SK-N-MC (cell line): ENCODE measurements around the gene LARGE1.

ENCODE experiments used
- EZH2 ChIP-seq: fragments of 200-600 bp; sonication (generic); IDR thresholded peaks from one replicate; pipeline ENCODE4 v1.6.1; 2017; ENCODE audit warnings: antibody characterized with exemption
- POLR2AphosphoS5 ChIP-seq: IDR thresholded peaks from 2 replicates; pipeline ENCODE4 v1.6.1; 2012; ENCODE audit warnings: mild to moderate bottlenecking, low read depth, low read length, borderline replicate concordance

DNA sequence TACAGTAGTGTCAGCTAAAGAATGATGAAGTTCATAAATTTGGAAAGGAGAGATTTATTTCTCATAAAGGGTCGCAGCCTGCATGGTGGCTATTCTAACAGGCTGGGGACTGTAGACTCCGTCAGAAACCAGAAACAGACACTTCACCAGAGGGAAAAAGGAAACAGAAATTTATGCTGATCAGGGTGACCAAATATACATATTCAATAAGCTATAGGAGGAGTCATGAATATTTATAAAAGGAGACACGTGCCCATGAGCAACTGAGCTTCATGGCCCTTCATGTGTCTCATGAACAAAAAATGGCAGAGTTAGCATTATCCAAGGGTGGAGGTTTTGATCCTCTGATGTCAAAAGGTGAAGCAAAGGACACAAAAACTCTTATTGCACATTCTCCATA lies 392.1 kb downstream of the LARGE1 start:
- no peak for TF ChIP-seq EZH2
- no peak for TF ChIP-seq POLR2AphosphoS5
